ENCODE measurements around the gene CLDN6. TPM values are rescaled to one million over a fixed set of nuclear protein-coding genes. Genes with fewer than 3 reads are reported as not detected.
A peak's percentile ranks its signal among the peaks of the same experiment; 100 is the strongest.

The CLDN6 gene
- total and polyA plus RNA-seq, 2 donors (not counting 1 experiment from before 2014, with no cell fraction given) = 0.03 TPM; not detected in 1

- Histone ChIP-seq H3K9ac (ENCODE audit: insufficient read depth, low read length) (no peak overlapping the region), H3K79me2 (ENCODE audit: control insufficient read depth, insufficient read depth, low read length) (no peaks in the 10 kb centered on the region), H3K27ac (ENCODE audit: insufficient read depth, low read length) (no peak overlapping the region), H3K9me3 (ENCODE audit: control insufficient read depth, insufficient read depth, low read depth, low read length) (no peaks in the 10 kb centered on the region), H3K4me3 (replicated peaks in 1 of 4; ENCODE audit: control extremely low read depth in 1 of 4, insufficient read depth in 1 of 4, low read depth in 3 of 4, low read length in 4 of 4) (no peak overlapping the region), H3K4me2 (ENCODE audit: extremely low read depth, insufficient read depth, low read length) (no peak overlapping the region), H2AFZ (ENCODE audit: low read length) (no peak overlapping the region), H3K4me1 (ENCODE audit: control insufficient read depth, extremely low read depth, insufficient read depth, low read length) (peaks cover 2% of the 10 kb centered on the region), H4K20me1 (ENCODE audit: control insufficient read depth, extremely low read depth, insufficient read depth, low read length) (no peaks in the 10 kb centered on the region), H3K27me3 (ENCODE audit: control insufficient read depth, insufficient read depth, low read length) (peaks cover 51% of the 10 kb centered on the region), H3K36me3 (ENCODE audit: control insufficient read depth, insufficient read depth, low read length) (no peaks in the 10 kb centered on the region)
- no peak for DNase-seq (ENCODE audit: low read depth in 2 of 2)
- no peak for TF ChIP-seq CTCF (conservative IDR thresholded peaks at IDR 0.05 in 1 of 2, IDR thresholded peaks at IDR 0.05 in 1 of 2; ENCODE audit: low read depth in 1 of 2, low read length in 2 of 2)
- peak; percentile 88 for TF ChIP-seq EZH2 (IDR thresholded peaks at IDR 0.05; ENCODE audit: low read length, missing control alignments)
Observed at GRCh38 chr16:2966808-2967191, 51.2 kb downstream of the CLDN6 start.

DNA sequence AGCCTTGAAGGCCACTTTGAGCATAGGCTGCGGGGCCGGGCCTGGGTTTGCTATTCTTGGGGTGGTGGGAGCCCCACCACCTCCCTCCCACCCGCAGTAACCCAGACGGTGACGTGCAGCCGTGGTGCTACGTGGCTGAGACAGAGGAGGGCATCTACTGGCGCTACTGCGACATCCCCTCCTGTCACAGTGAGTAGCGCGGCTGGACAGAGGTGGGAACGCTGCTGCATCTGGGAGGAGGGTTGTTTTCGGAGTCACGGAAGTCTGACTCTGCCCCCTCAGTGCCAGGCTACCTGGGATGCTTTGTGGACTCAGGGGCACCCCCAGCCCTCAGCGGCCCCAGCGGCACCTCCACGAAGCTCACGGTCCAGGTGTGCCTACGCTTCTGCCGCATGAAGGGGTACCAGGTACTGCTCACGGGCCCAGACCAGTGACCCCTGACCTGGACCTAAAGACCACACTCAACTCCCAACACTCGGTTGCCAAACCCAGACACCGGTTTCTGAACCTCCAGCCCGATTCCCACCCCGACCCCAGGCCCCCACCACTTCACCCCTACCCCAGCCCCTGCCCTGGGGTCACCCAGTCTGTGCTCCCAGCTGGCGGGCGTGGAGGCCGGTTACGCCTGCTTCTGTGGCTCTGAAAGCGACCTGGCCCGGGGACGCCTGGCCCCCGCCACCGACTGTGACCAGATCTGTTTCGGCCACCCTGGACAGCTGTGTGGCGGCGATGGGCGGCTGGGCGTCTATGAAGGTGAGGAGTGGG, 51.8 kb downstream of the CLDN6 start:
- H3K4me3 ChIP-seq (replicated peaks in 1 of 4; ENCODE audit: control extremely low read depth in 1 of 4, insufficient read depth in 1 of 4, low read depth in 3 of 4, low read length in 4 of 4) = no peak overlapping the region
- peaks cover 51% of the 10 kb centered on the region for H3K27me3 ChIP-seq (ENCODE audit: control insufficient read depth, insufficient read depth, low read length)

More for the DNA sequence above, 51.8 kb downstream of the CLDN6 start:
- Histone ChIP-seq H2AFZ (ENCODE audit: low read length) (no peak overlapping the region), H4K20me1 (ENCODE audit: control insufficient read depth, extremely low read depth, insufficient read depth, low read length) (no peaks in the 10 kb centered on the region), H3K9me3 (ENCODE audit: control insufficient read depth, insufficient read depth, low read depth, low read length) (no peaks in the 10 kb centered on the region), H3K4me1 (ENCODE audit: control insufficient read depth, extremely low read depth, insufficient read depth, low read length) (peaks cover 2% of the 10 kb centered on the region), H3K4me2 (ENCODE audit: extremely low read depth, insufficient read depth, low read length) (no peak overlapping the region), H3K36me3 (ENCODE audit: control insufficient read depth, insufficient read depth, low read length) (no peaks in the 10 kb centered on the region), H3K27ac (ENCODE audit: insufficient read depth, low read length) (no peak overlapping the region), H3K79me2 (ENCODE audit: control insufficient read depth, insufficient read depth, low read length) (no peaks in the 10 kb centered on the region), H3K9ac (ENCODE audit: insufficient read depth, low read length) (no peak overlapping the region)
- DNase-seq (ENCODE audit: low read depth in 2 of 2) = no peak
- TF ChIP-seq CTCF (conservative IDR thresholded peaks at IDR 0.05 in 1 of 2, IDR thresholded peaks at IDR 0.05 in 1 of 2; ENCODE audit: low read depth in 1 of 2, low read length in 2 of 2) (no peak), EZH2 (IDR thresholded peaks at IDR 0.05; ENCODE audit: low read length, missing control alignments) (peak; percentile 63)

Other genes starting within 250 kb of the CLDN6 start
- 227 and 436 TPM in 2 replicates for gene ELOB, start 240.9 kb downstream of the CLDN6 start, total RNA-seq
- 124 and 165 TPM in 2 replicates for gene ELOB, start 240.9 kb downstream of the CLDN6 start, polyA plus RNA-seq
- gene PRSS33, start 230.6 kb downstream of the CLDN6 start, total RNA-seq = not detected in 2 replicates
- not detected in 2 replicates for gene PRSS33, start 230.6 kb downstream of the CLDN6 start, polyA plus RNA-seq
- not detected in 2 replicates for gene PRSS41, start 219.7 kb downstream of the CLDN6 start, total RNA-seq
- gene PRSS41, start 219.7 kb downstream of the CLDN6 start, polyA plus RNA-seq = not detected in 2 replicates
- 0.17 and 0.77 TPM in 2 replicates for gene PRSS21, start 200.9 kb downstream of the CLDN6 start, total RNA-seq
- 0.15 and 0.22 TPM in 2 replicates for gene PRSS21, start 200.9 kb downstream of the CLDN6 start, polyA plus RNA-seq
- gene ZG16B, start 187.9 kb downstream of the CLDN6 start, total RNA-seq = not detected in 2 replicates
- 0.14 TPM in 1 of 2 replicates, not detected in the other for gene ZG16B, start 187.9 kb downstream of the CLDN6 start, polyA plus RNA-seq
- 0.17 TPM in 1 of 2 replicates, not detected in the other for gene PRSS22, start 160.0 kb downstream of the CLDN6 start, total RNA-seq
- not detected in 2 replicates for gene PRSS22, start 160.0 kb downstream of the CLDN6 start, polyA plus RNA-seq
- 55.2 and 56.8 TPM in 2 replicates for gene FLYWCH2, start 135.0 kb downstream of the CLDN6 start, total RNA-seq
- 18.1 and 21.2 TPM in 2 replicates for gene FLYWCH2, start 135.0 kb downstream of the CLDN6 start, polyA plus RNA-seq
- 44.4 and 58.5 TPM in 2 replicates for gene FLYWCH1, start 106.3 kb downstream of the CLDN6 start, total RNA-seq
- gene FLYWCH1, start 106.3 kb downstream of the CLDN6 start, polyA plus RNA-seq = 12.0 and 16.4 TPM in 2 replicates
- gene KREMEN2, start 53.9 kb downstream of the CLDN6 start, total RNA-seq = not detected in 2 replicates
- not detected in 2 replicates for gene KREMEN2, start 53.9 kb downstream of the CLDN6 start, polyA plus RNA-seq
- 1.0 and 1.5 TPM in 2 replicates for gene PAQR4, start 48.8 kb downstream of the CLDN6 start, total RNA-seq
- gene PAQR4, start 48.8 kb downstream of the CLDN6 start, polyA plus RNA-seq = 3.0 and 8.7 TPM in 2 replicates
- gene PKMYT1, start 37.7 kb downstream of the CLDN6 start, total RNA-seq = 0.26 and 1.2 TPM in 2 replicates
- 2.7 and 8.3 TPM in 2 replicates for gene PKMYT1, start 37.7 kb downstream of the CLDN6 start, polyA plus RNA-seq
- gene CLDN9, start 5.3 kb downstream of the CLDN6 start, total RNA-seq = not detected in 2 replicates
- gene CLDN9, start 5.3 kb downstream of the CLDN6 start, polyA plus RNA-seq = not detected in 2 replicates
- gene TNFRSF12A, start 2.2 kb upstream of the CLDN6 start, total RNA-seq = 159 and 196 TPM in 2 replicates
- 80.7 and 110 TPM in 2 replicates for gene TNFRSF12A, start 2.2 kb upstream of the CLDN6 start, polyA plus RNA-seq
- gene HCFC1R1, start 5.8 kb upstream of the CLDN6 start, total RNA-seq = 36.0 and 75.5 TPM in 2 replicates
- 44.9 and 58.0 TPM in 2 replicates for gene HCFC1R1, start 5.8 kb upstream of the CLDN6 start, polyA plus RNA-seq
- gene THOC6, start 5.9 kb upstream of the CLDN6 start, total RNA-seq = 25.4 and 26.6 TPM in 2 replicates
- gene THOC6, start 5.9 kb upstream of the CLDN6 start, polyA plus RNA-seq = 17.6 and 19.7 TPM in 2 replicates
- not detected in 2 replicates for gene BICDL2, start 18.8 kb upstream of the CLDN6 start, total RNA-seq
- 0.05 TPM in 1 of 2 replicates, not detected in the other for gene BICDL2, start 18.8 kb upstream of the CLDN6 start, polyA plus RNA-seq
- gene MMP25, start 28.4 kb upstream of the CLDN6 start, total RNA-seq = not detected in 2 replicates
- gene MMP25, start 28.4 kb upstream of the CLDN6 start, polyA plus RNA-seq = 0.02 and 0.03 TPM in 2 replicates
- 4.4 and 5.1 TPM in 2 replicates for gene IL32, start 47.5 kb upstream of the CLDN6 start, total RNA-seq
- gene IL32, start 47.5 kb upstream of the CLDN6 start, polyA plus RNA-seq = 1.4 and 4.1 TPM in 2 replicates
- gene ZSCAN10, start 81.1 kb upstream of the CLDN6 start, total RNA-seq = not detected in 2 replicates
- 0.02 TPM in 1 of 2 replicates, not detected in the other for gene ZSCAN10, start 81.1 kb upstream of the CLDN6 start, polyA plus RNA-seq
- 16.0 and 16.4 TPM in 2 replicates for gene ZNF205, start 94.4 kb upstream of the CLDN6 start, total RNA-seq
- 3.4 and 4.4 TPM in 2 replicates for gene ZNF205, start 94.4 kb upstream of the CLDN6 start, polyA plus RNA-seq
- gene ZNF213, start 116.8 kb upstream of the CLDN6 start, total RNA-seq = 5.9 and 8.8 TPM in 2 replicates
- 0.43 and 0.52 TPM in 2 replicates for gene ZNF213, start 116.8 kb upstream of the CLDN6 start, polyA plus RNA-seq
- not detected in 2 replicates for gene OR1F1, start 170.0 kb upstream of the CLDN6 start, total RNA-seq
- 0.07 and 0.23 TPM in 2 replicates for gene OR1F1, start 170.0 kb upstream of the CLDN6 start, polyA plus RNA-seq
- 8.0 and 8.1 TPM in 2 replicates for gene ZNF200, start 217.0 kb upstream of the CLDN6 start, total RNA-seq
- gene ZNF200, start 217.0 kb upstream of the CLDN6 start, polyA plus RNA-seq = 5.1 and 5.9 TPM in 2 replicates
- under 0.01 and 0.17 TPM in 2 replicates for gene MEFV, start 238.4 kb upstream of the CLDN6 start, total RNA-seq
- not detected in 2 replicates for gene MEFV, start 238.4 kb upstream of the CLDN6 start, polyA plus RNA-seq